ENCODE results near the gene EDIL3. TPM values are rescaled to one million over a fixed set of nuclear protein-coding genes. Genes with fewer than 3 reads are reported as not detected.

EDIL3 gene
- total and polyA plus RNA-seq, 2 donors (not counting 1 experiment from before 2014, with no cell fraction given), result not detected

- no peak overlapping the region for H3K4me2 ChIP-seq (replicated peaks; ENCODE audit: low read depth, low read length, poor library complexity, severe bottlenecking)
- POLR2A ChIA-PET, result no interaction called here
- H3K79me2 ChIP-seq (ENCODE audit: control insufficient read depth, insufficient read depth, low read length), result no peaks in the 10 kb centered on the region
- no peak for DNase-seq
- no peaks in the 10 kb centered on the region for H3K4me1 Mint-ChIP-seq
- no peaks in the 10 kb centered on the region for H3K27me3 ChIP-seq (replicated peaks in 1 of 4; ENCODE audit: control extremely low read depth in 1 of 4, control insufficient read depth in 3 of 4, insufficient read depth in 4 of 4, low read length in 3 of 4)
- no peaks in the 10 kb centered on the region for H3K27me3 Mint-ChIP-seq
- TF ChIP-seq EZH2 (IDR thresholded peaks at IDR 0.05; ENCODE audit: borderline replicate concordance, insufficient read depth, low read depth, low read length, poor library complexity, severe bottlenecking) (no peak), CTCF (IDR thresholded peaks at IDR 0.05) (no peak)
- CTCF ChIA-PET, result no interaction called here
- intact Hi-C loops (cut with micrococcal nuclease), result no loop called here
- H3K9me3 Mint-ChIP-seq (ENCODE audit: insufficient read depth), result no peaks in the 10 kb centered on the region
- no peaks in the 10 kb centered on the region for H3K36me3 ChIP-seq (replicated peaks in 1 of 2; ENCODE audit: control extremely low read depth in 1 of 2, control insufficient read depth in 1 of 2, extremely low read depth in 1 of 2, insufficient read depth in 2 of 2, low read length in 1 of 2)
- no peak overlapping the region for H3K27ac ChIP-seq (ENCODE audit: low read length in 2 of 2)
- no peak overlapping the region for H3K4me3 Mint-ChIP-seq
- H3K4me1 ChIP-seq (ENCODE audit: control insufficient read depth in 2 of 2, insufficient read depth in 2 of 2, low read length in 2 of 2), result no peaks in the 10 kb centered on the region
- no CpG with 5 or more reads among the region's 3 CpGs for WGBS (ENCODE audit: insufficient coverage)
- ATAC-seq (ENCODE audit: low read depth), result no peak
- no peak overlapping the region for H3K4me3 ChIP-seq (ENCODE audit: control extremely low read depth in 1 of 5, extremely low read depth in 1 of 5, insufficient read depth in 1 of 5, low read depth in 2 of 5, low read length in 4 of 5)
- H3K9me3 ChIP-seq (ENCODE audit: control extremely low read depth in 1 of 3, control insufficient read depth in 2 of 3, insufficient read depth in 1 of 3, low read length in 2 of 3), result no peaks in the 10 kb centered on the region
- H4K20me1 ChIP-seq (ENCODE audit: control insufficient read depth, insufficient read depth, low read length, poor library complexity, severe bottlenecking), result no peaks in the 10 kb centered on the region
- H3K27ac Mint-ChIP-seq, result no peak overlapping the region
- H3K9ac ChIP-seq (ENCODE audit: low read length), result no peak overlapping the region
- no peak overlapping the region for H2AFZ ChIP-seq (ENCODE audit: insufficient read depth, low read depth, low read length, poor library complexity, severe bottlenecking)
Measured at GRCh38 chr5:84130006-84130580, 254.6 kb downstream of the EDIL3 start.

GRCh38 chr5:84125216-84125615, 259.5 kb downstream of the EDIL3 start:
- H4K20me1 ChIP-seq (ENCODE audit: control insufficient read depth, insufficient read depth, low read length, poor library complexity, severe bottlenecking), result no peaks in the 10 kb centered on the region
- no peaks in the 10 kb centered on the region for H3K4me1 ChIP-seq (ENCODE audit: control insufficient read depth in 2 of 2, insufficient read depth in 2 of 2, low read length in 2 of 2)
- H3K4me1 Mint-ChIP-seq, result no peaks in the 10 kb centered on the region
- intact Hi-C loops (cut with micrococcal nuclease), result no loop called here
- H3K27ac Mint-ChIP-seq, result no peak overlapping the region
- no peak overlapping the region for H3K4me3 Mint-ChIP-seq
- H2AFZ ChIP-seq (ENCODE audit: insufficient read depth, low read depth, low read length, poor library complexity, severe bottlenecking), result no peak overlapping the region
- DNase-seq, result no peak
- ATAC-seq (ENCODE audit: low read depth), result no peak
- no peaks in the 10 kb centered on the region for H3K27me3 ChIP-seq (replicated peaks in 1 of 4; ENCODE audit: control extremely low read depth in 1 of 4, control insufficient read depth in 3 of 4, insufficient read depth in 4 of 4, low read length in 3 of 4)
- H3K9me3 ChIP-seq (ENCODE audit: control extremely low read depth in 1 of 3, control insufficient read depth in 2 of 3, insufficient read depth in 1 of 3, low read length in 2 of 3), result no peaks in the 10 kb centered on the region
- no peaks in the 10 kb centered on the region for H3K36me3 ChIP-seq (replicated peaks in 1 of 2; ENCODE audit: control extremely low read depth in 1 of 2, control insufficient read depth in 1 of 2, extremely low read depth in 1 of 2, insufficient read depth in 2 of 2, low read length in 1 of 2)
- H3K4me2 ChIP-seq (replicated peaks; ENCODE audit: low read depth, low read length, poor library complexity, severe bottlenecking), result no peak overlapping the region
- ChIA-PET POLR2A (no interaction called here), CTCF (no interaction called here)
- H3K27ac ChIP-seq (ENCODE audit: low read length in 2 of 2), result no peak overlapping the region
- H3K9ac ChIP-seq (ENCODE audit: low read length), result no peak overlapping the region
- H3K9me3 Mint-ChIP-seq (ENCODE audit: insufficient read depth), result no peaks in the 10 kb centered on the region
- H3K27me3 Mint-ChIP-seq, result no peaks in the 10 kb centered on the region
- WGBS (ENCODE audit: insufficient coverage), result no CpG with 5 or more reads among the region's 3 CpGs
- H3K79me2 ChIP-seq (ENCODE audit: control insufficient read depth, insufficient read depth, low read length), result no peaks in the 10 kb centered on the region
- H3K4me3 ChIP-seq (ENCODE audit: control extremely low read depth in 1 of 5, extremely low read depth in 1 of 5, insufficient read depth in 1 of 5, low read depth in 2 of 5, low read length in 4 of 5), result no peak overlapping the region
- TF ChIP-seq EZH2 (IDR thresholded peaks at IDR 0.05; ENCODE audit: borderline replicate concordance, insufficient read depth, low read depth, low read length, poor library complexity, severe bottlenecking) (no peak), CTCF (IDR thresholded peaks at IDR 0.05) (no peak)

All from B cell (primary cell).